H4 (cell line): ENCODE results near the gene FARS2. TPM values are rescaled to one million over a fixed set of nuclear protein-coding genes. Genes with fewer than 3 reads are reported as not detected.

ENCODE experiments used
- DNase-seq: peaks from one replicate; pipeline ENCODE4 v3.0.0-alpha.2; 2015; ENCODE audit warnings: low spot score
- total RNA-seq: library from RNA; depleted of rRNA; stranded (reverse); fragments of >200 nt; shearing (Covaris generic); gene quantifications from 2 replicates; pipeline ENCODE4 v1.2.3, GENCODE V29; 2014

The FARS2 gene
- total RNA-seq, 1 experiment from 2014 or later, result 19.2 TPM

GRCh38 chr6:5466281-5467136 is 205.2 kb downstream of the FARS2 start:
- peak; percentile 88 for DNase-seq

- DNase-seq, result no peak
These were observed 207.3 kb downstream of the FARS2 start for GRCh38 chr6:5468586-5468985.

- no peak for DNase-seq
These were observed 208.0 kb downstream of the FARS2 start for GRCh38 chr6:5469101-5469846.

GRCh38 chr6:5471044-5471443 is 209.7 kb downstream of the FARS2 start:
- DNase-seq, result peak; percentile 40

- DNase-seq, result no peak
These were observed 210.5 kb downstream of the FARS2 start for GRCh38 chr6:5471637-5472398.

GRCh38 chr6:5472571-5472970 is 211.3 kb downstream of the FARS2 start:
- no peak for DNase-seq

- DNase-seq, result no peak
These were observed 214.5 kb downstream of the FARS2 start for GRCh38 chr6:5475779-5476178.

GRCh38 chr6:5478380-5478779 is 217.1 kb downstream of the FARS2 start:
- no peak for DNase-seq

GRCh38 chr6:5481033-5481432 is 219.7 kb downstream of the FARS2 start:
- DNase-seq, result no peak

- DNase-seq, result no peak
These were observed 220.4 kb downstream of the FARS2 start for GRCh38 chr6:5481750-5482149.

- no peak for DNase-seq
These were observed 221.3 kb downstream of the FARS2 start for GRCh38 chr6:5482619-5483018.

- DNase-seq, result no peak
These were observed 223.4 kb downstream of the FARS2 start for GRCh38 chr6:5484692-5485091.

GRCh38 chr6:5486214-5486613 is 224.9 kb downstream of the FARS2 start:
- DNase-seq, result no peak

GRCh38 chr6:5490501-5491069 is 229.3 kb downstream of the FARS2 start:
- no peak for DNase-seq

- DNase-seq, result no peak
These were observed 231.0 kb downstream of the FARS2 start for GRCh38 chr6:5492356-5492755.

- DNase-seq, result no peak
These were observed 232.5 kb downstream of the FARS2 start for GRCh38 chr6:5493806-5494205.

- peak; percentile 46 for DNase-seq
These were observed 236.7 kb downstream of the FARS2 start for GRCh38 chr6:5497896-5498578.

GRCh38 chr6:5498579-5498899 is 237.2 kb downstream of the FARS2 start:
- DNase-seq, result no peak

GRCh38 chr6:5499644-5500306 is 238.5 kb downstream of the FARS2 start:
- no peak for DNase-seq

GRCh38 chr6:5501837-5502236 is 240.5 kb downstream of the FARS2 start:
- no peak for DNase-seq

GRCh38 chr6:5504078-5504477 is 242.8 kb downstream of the FARS2 start:
- no peak for DNase-seq
